ENCODE results near the gene SLC22A16. TPM values are rescaled to one million over a fixed set of nuclear protein-coding genes. Genes with fewer than 3 reads are reported as not detected.

SLC22A16 gene
- total RNA-seq, 2 experiments from 2014 or later, result not detected

DNA sequence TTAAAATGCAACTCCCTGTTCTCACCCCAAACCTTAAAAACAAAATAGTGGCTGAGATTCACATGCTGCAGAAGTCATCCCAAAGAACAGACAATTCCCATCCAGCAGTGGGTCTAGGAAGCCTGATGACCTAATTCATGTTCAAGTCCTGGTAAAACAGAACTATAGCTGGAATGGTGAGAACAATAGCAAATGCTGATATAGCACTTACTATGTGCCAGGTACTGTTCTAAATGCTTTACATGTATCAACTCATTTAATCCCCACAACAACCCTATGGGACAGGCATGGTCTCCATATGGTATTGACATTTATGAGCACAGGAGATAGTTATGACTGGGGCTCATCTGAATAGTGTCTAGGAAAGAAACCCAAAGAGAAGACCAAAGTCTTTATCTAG lies 66.6 kb downstream of the SLC22A16 start:
- ChIA-PET CTCF (interaction anchor here (0.8 kb wide), 1 partner anchor 19 kb away, joined by 3 read pairs; no protein-coding TSS in a partner anchor), POLR2A (no interaction called here)
- no peaks in the 10 kb centered on the region for H3K4me1 Mint-ChIP-seq (ENCODE audit: low read depth)
- TF ChIP-seq, protein P1, sequence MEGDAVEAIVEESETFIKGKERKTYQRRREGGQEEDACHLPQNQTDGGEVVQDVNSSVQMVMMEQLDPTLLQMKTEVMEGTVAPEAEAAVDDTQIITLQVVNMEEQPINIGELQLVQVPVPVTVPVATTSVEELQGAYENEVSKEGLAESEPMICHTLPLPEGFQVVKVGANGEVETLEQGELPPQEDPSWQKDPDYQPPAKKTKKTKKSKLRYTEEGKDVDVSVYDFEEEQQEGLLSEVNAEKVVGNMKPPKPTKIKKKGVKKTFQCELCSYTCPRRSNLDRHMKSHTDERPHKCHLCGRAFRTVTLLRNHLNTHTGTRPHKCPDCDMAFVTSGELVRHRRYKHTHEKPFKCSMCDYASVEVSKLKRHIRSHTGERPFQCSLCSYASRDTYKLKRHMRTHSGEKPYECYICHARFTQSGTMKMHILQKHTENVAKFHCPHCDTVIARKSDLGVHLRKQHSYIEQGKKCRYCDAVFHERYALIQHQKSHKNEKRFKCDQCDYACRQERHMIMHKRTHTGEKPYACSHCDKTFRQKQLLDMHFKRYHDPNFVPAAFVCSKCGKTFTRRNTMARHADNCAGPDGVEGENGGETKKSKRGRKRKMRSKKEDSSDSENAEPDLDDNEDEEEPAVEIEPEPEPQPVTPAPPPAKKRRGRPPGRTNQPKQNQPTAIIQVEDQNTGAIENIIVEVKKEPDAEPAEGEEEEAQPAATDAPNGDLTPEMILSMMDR (IDR thresholded peaks at IDR 0.05), result no peak
- DNase-seq, result no peak
- intact Hi-C loops (cut with micrococcal nuclease), result no loop called here
- H3K4me3 Mint-ChIP-seq, result no peak overlapping the region
- H3K9me3 Mint-ChIP-seq, result no peaks in the 10 kb centered on the region
- H3K27me3 Mint-ChIP-seq, result peaks cover 2% of the 10 kb centered on the region
- ATAC-seq, result no peak
- no peaks in the 10 kb centered on the region for H3K36me3 Mint-ChIP-seq (ENCODE audit: low read depth)
- H3K27ac Mint-ChIP-seq, result no peak overlapping the region

DNA sequence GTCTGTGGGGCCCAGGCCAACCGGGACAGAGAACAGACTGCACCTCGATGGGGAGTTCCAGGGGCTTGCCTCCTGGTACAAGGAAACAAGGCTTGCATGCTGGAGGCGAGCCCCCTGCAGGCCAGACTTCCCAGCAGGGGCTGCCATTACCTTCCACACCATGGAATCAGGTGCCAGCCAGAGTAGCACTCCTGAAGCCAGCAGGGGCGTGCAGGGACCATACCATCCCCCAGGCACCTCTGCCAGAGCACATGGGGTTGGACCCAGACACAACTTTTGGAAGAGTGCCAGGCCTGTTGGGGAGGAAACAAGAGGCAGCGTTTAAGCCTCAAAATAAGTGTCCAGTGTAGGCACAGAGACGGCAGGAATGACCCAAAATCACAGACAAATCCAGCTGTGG lies 67.5 kb downstream of the SLC22A16 start:
- intact Hi-C loops (cut with micrococcal nuclease), result no loop called here
- TF ChIP-seq, protein P1 (IDR thresholded peaks at IDR 0.05), result no peak
- H3K4me3 Mint-ChIP-seq, result no peak overlapping the region
- H3K27ac Mint-ChIP-seq, result no peak overlapping the region
- no peaks in the 10 kb centered on the region for H3K9me3 Mint-ChIP-seq
- CTCF ChIA-PET, result no interaction called here
- ATAC-seq (no peak), DNase-seq (no peak)
- H3K4me1 Mint-ChIP-seq (ENCODE audit: low read depth), result no peaks in the 10 kb centered on the region
- POLR2A ChIA-PET, result no interaction called here
- no peaks in the 10 kb centered on the region for H3K36me3 Mint-ChIP-seq (ENCODE audit: low read depth)
- peaks cover 2% of the 10 kb centered on the region for H3K27me3 Mint-ChIP-seq

DNA sequence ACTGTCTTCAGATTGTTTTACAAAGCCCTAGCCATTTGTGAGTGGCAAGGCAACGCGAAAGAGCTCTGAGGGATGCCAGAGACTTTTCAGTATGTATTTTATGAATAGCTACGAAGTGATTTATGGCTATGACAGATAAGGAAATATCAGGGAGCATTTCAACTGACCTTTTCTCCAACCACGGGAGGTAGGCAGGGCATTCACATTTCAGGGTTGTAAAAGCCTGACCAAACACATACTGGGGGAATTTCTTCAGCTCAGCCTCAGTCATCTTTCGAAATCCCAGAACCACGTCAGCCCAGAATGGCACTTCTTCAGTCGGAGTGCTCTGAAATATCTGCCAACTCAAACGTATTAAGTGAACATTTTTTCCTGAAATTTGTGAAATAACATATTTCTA lies 71.8 kb downstream of the SLC22A16 start:
- ChIA-PET POLR2A (no interaction called here), CTCF (interaction anchor here (2.2 to 2.3 kb wide), 2 partner anchors 13 to 365 kb away, joined by 8 to 10 read pairs; no protein-coding TSS in a partner anchor)
- H3K9me3 Mint-ChIP-seq, result no peaks in the 10 kb centered on the region

DNA sequence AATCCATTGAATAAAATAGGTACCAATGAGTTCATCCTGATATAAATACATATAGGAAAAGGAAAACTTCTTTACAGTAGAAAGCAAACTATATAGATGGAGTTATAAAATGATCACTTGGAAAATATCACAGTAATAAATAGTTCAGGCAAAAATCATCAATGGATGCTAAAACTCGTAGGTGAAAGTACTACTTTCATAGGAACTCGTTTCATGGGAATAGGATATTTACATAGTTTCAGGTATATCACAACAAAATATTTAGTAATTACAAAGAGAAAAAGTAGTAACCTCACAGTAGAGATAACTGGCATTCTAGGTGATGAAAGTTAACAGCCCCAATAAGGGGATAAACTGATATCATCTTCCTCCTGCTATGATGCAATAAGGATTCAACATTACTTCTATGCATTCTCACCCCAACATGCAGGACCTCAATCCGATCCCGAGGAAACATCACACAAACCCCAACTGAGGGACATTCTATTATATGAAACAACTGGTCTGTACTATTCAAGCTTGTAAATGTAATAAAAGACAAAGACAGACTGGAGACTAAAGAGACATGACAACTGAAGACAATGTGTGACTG lies 74.7 kb downstream of the SLC22A16 start:
- peaks cover 3% of the 10 kb centered on the region for H3K4me1 Mint-ChIP-seq (ENCODE audit: low read depth)
- no peak for ATAC-seq
- TF ChIP-seq, protein P1 (IDR thresholded peaks at IDR 0.05), result no peak
- H3K9me3 Mint-ChIP-seq, result no peaks in the 10 kb centered on the region
- no peak overlapping the region for H3K4me3 Mint-ChIP-seq
- no peaks in the 10 kb centered on the region for H3K36me3 Mint-ChIP-seq (ENCODE audit: low read depth)
- no peak overlapping the region for H3K27ac Mint-ChIP-seq
- intact Hi-C loops (cut with micrococcal nuclease), result no loop called here
- peaks cover 2% of the 10 kb centered on the region for H3K27me3 Mint-ChIP-seq
- DNase-seq, result no peak
- ChIA-PET CTCF (no interaction called here), POLR2A (interaction anchor here (0.6 kb wide), 1 partner anchor 86 kb away, joined by 3 read pairs; no protein-coding TSS in a partner anchor)

More for the DNA sequence above, 71.8 kb downstream of the SLC22A16 start:
- ATAC-seq (no peak), DNase-seq (no peak)
- no peak overlapping the region for H3K4me3 Mint-ChIP-seq
- no peak overlapping the region for H3K27ac Mint-ChIP-seq
- peaks cover 2% of the 10 kb centered on the region for H3K27me3 Mint-ChIP-seq
- no peaks in the 10 kb centered on the region for H3K4me1 Mint-ChIP-seq (ENCODE audit: low read depth)
- intact Hi-C loops (cut with micrococcal nuclease), result no loop called here
- TF ChIP-seq, protein P1 (IDR thresholded peaks at IDR 0.05), result no peak
- H3K36me3 Mint-ChIP-seq (ENCODE audit: low read depth), result no peaks in the 10 kb centered on the region

DNA sequence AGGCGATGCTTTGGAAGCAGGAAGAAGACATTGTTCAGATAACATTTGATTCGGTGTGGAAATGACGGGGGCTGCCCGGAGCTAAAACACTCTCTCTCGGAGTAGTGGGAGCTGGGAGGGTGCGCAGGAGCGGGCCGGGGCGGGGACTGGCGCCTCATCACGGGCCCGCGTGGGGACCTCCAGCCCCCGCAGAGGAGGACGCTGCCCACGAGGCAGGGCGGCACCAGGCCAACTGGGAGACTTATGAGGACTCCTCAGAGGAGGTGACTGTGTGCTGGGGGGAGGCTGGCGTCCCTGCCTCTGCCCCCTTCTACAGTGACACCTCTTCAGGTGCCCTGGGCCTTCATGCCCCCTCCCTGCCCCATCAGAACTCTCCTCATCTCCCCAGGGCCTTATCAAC lies 76.2 kb downstream of the SLC22A16 start:
- peaks cover 2% of the 10 kb centered on the region for H3K27me3 Mint-ChIP-seq
- ATAC-seq (no peak), DNase-seq (no peak)
- H3K27ac Mint-ChIP-seq, result no peak overlapping the region
- peaks cover 3% of the 10 kb centered on the region for H3K4me1 Mint-ChIP-seq (ENCODE audit: low read depth)
- no peak overlapping the region for H3K4me3 Mint-ChIP-seq
- intact Hi-C loops (cut with micrococcal nuclease), result no loop called here
- TF ChIP-seq, protein P1 (IDR thresholded peaks at IDR 0.05), result no peak
- ChIA-PET CTCF (interaction anchor here (0.9 to 1.3 kb wide), 2 partner anchors 9 to 695 kb away, joined by 3 read pairs; no protein-coding TSS in a partner anchor), POLR2A (no interaction called here)
- no peaks in the 10 kb centered on the region for H3K36me3 Mint-ChIP-seq (ENCODE audit: low read depth)
- H3K9me3 Mint-ChIP-seq, result no peaks in the 10 kb centered on the region
